PC-3 (cell line): ENCODE data around the gene SSUH2. TPM values are rescaled to one million over a fixed set of nuclear protein-coding genes. Genes with fewer than 3 reads are reported as not detected.

Source experiments
- ATAC-seq: fragments of 200-7000 bp; cut with Tn5 transposase; 2 replicates; pipeline ENCODE4 v1.9.1; 2020; ENCODE audit warnings: mild to moderate bottlenecking, moderate library complexity
- BruUV-seq: library from RNA; stranded (reverse); fragments of 400-500 nt; replicated peaks from 2 replicates; lab custom pipeline; 2021; lab: Mats Ljungman, UMichigan
- CTCF ChIA-PET: fragments of 300-600 bp; sonication (Branson Sonifier 250); formaldehyde crosslinking; loops from one replicate; lab custom pipeline; 2022; ENCODE audit warnings: antibody characterized with exemption; lab: Charles Lee
- POLR2A ChIA-PET: fragments of 300-600 bp; sonication (Branson Sonifier 250); formaldehyde crosslinking; loops from one replicate; lab custom pipeline; 2022; ENCODE audit warnings: antibody characterized with exemption; ENCODE audit not compliant: unreplicated experiment; lab: Charles Lee
- DNase-seq: peaks from one replicate; pipeline ENCODE4 v3.0.0-alpha.2; 2015
- H2AFZ ChIP-seq: fragments of 300-600 bp; sonication (generic); 2 replicates; pipeline ENCODE4 v1.6.0; 2016; ENCODE audit warnings: antibody characterized with exemption, low read length
- H3F3A ChIP-seq: fragments of 300-600 bp; sonication (generic); one replicate; pipeline ENCODE4 v1.6.0; 2017; ENCODE audit warnings: antibody characterized with exemption, low read length, control low read depth, mild to moderate bottlenecking; ENCODE audit not compliant: unreplicated experiment
- H3K27ac ChIP-seq: fragments of 300-600 bp; sonication (generic); 2 replicates; pipeline ENCODE4 v1.5.1; 2016; ENCODE audit warnings: mild to moderate bottlenecking, low read length
- H3K27me3 ChIP-seq: fragments of 300-600 bp; sonication (generic); 2 replicates; pipeline ENCODE4 v1.6.1; 2016; ENCODE audit warnings: low read length, mixed read lengths
- H3K36me3 ChIP-seq: fragments of 300-600 bp; sonication (generic); 2 replicates; pipeline ENCODE4 v1.6.1; 2016; ENCODE audit warnings: low read depth, mixed run types, low read length, mixed read lengths
- H3K4me1 ChIP-seq: fragments of 300-600 bp; sonication (generic); 2 replicates; pipeline ENCODE4 v1.5.1; 2016; ENCODE audit warnings: low read length; ENCODE audit not compliant: insufficient read depth
- H3K4me2 ChIP-seq: fragments of 300-600 bp; sonication (generic); 2 replicates; pipeline ENCODE4 v1.6.0; 2016; ENCODE audit warnings: low read length
- H3K4me3 ChIP-seq: fragments of 300-600 bp; sonication (generic); 2 replicates; pipeline ENCODE4 v1.5.1; 2016; ENCODE audit warnings: mild to moderate bottlenecking, low read length, mixed read lengths
- H3K79me2 ChIP-seq: fragments of 300-600 bp; sonication (generic); 2 replicates; pipeline ENCODE4 v1.6.1; 2017; ENCODE audit warnings: low read length, mixed read lengths
- H3K9ac ChIP-seq: fragments of 300-600 bp; sonication (generic); 2 replicates; pipeline ENCODE4 v1.6.0; 2016; ENCODE audit warnings: mild to moderate bottlenecking, low read length
- H3K9me2 ChIP-seq: fragments of 300-600 bp; sonication (generic); replicated peaks from 2 replicates; pipeline ENCODE4 v1.6.1; 2016; ENCODE audit warnings: mixed run types, low read length, mixed read lengths
- H3K9me3 ChIP-seq: fragments of 300-600 bp; sonication (generic); 2 replicates; pipeline ENCODE4 v1.6.1; 2016; ENCODE audit warnings: low read length, mixed read lengths
- H4K20me1 ChIP-seq: fragments of 300-600 bp; sonication (generic); 2 replicates; pipeline ENCODE4 v1.6.1; 2016; ENCODE audit warnings: low read length, mixed read lengths
- CTCF ChIP-seq: fragments of 300-600 bp; sonication (generic); conservative IDR thresholded peaks from 2 replicates; pipeline ENCODE4 v1.5.1; 2017; ENCODE audit warnings: antibody characterized with exemption, low read depth, mild to moderate bottlenecking, low read length
- EZH2 ChIP-seq: fragments of 300-600 bp; sonication (generic); IDR thresholded peaks from one replicate; pipeline ENCODE4 v1.6.1; 2017; ENCODE audit warnings: antibody characterized with exemption, mild to moderate bottlenecking, low read length; ENCODE audit not compliant: unreplicated experiment
- EZH2phosphoT487 ChIP-seq: fragments of 300-600 bp; sonication (generic); IDR thresholded peaks from 2 replicates; pipeline ENCODE4 v1.6.1; 2018; ENCODE audit warnings: mild to moderate bottlenecking, antibody characterized with exemption, low read length, borderline replicate concordance
- intact Hi-C: fragments of 100-400 bp; cut with micrococcal nuclease; formaldehyde crosslinking; loops from 2 replicates; pipeline ENCODE4 v1.9.0; 2023
- total RNA-seq: library from RNA; depleted of rRNA; stranded (reverse); fragments of >200 nt; gene quantifications from 2 replicates; pipeline ENCODE4 v1.2.3, GENCODE V29; 2014

The SSUH2 gene
- total RNA-seq, 1 experiment from 2014 or later: 0.44 TPM

- Histone ChIP-seq H3K9me2 (no peaks in the 10 kb centered on the region), H3K9me3 (no peaks in the 10 kb centered on the region), H3K9ac (peak overlapping the region; percentile 59), H3K4me3 (no peak overlapping the region), H3K79me2 (no peaks in the 10 kb centered on the region), H3K4me2 (peak overlapping the region; percentile 43), H3K27me3 (no peaks in the 10 kb centered on the region), H3F3A (no peaks in the 10 kb centered on the region), H3K4me1 (peaks cover 38% of the 10 kb centered on the region), H4K20me1 (no peaks in the 10 kb centered on the region), H3K27ac (peak overlapping the region; percentile 91), H3K36me3 (no peaks in the 10 kb centered on the region), H2AFZ (peak overlapping the region; percentile 69)
- intact Hi-C loops: loop anchor here (1.0 to 10.0 kb wide), 3 partner anchors 112 to 305 kb away; no protein-coding TSS in a partner anchor
- ChIA-PET POLR2A (no interaction called here), CTCF (no interaction called here)
- ATAC-seq: peak; percentile 92
- BruUV-seq: TSS peak; percentile 87
- TF ChIP-seq EZH2: no peak
- TF ChIP-seq CTCF: no peak
- TF ChIP-seq EZH2phosphoT487: no peak
- DNase-seq: peak; percentile 97
Observed at GRCh38 chr3:8629151-8630021, 15.2 kb downstream of the SSUH2 start.

GRCh38 chr3:8627949-8628348 is 16.6 kb downstream of the SSUH2 start:
- Histone ChIP-seq H3K9me2 (no peaks in the 10 kb centered on the region), H3K27ac (no peak overlapping the region), H2AFZ (no peak overlapping the region), H3K4me3 (no peak overlapping the region), H3F3A (no peaks in the 10 kb centered on the region), H4K20me1 (no peaks in the 10 kb centered on the region), H3K9me3 (no peaks in the 10 kb centered on the region), H3K4me2 (no peak overlapping the region), H3K79me2 (no peaks in the 10 kb centered on the region), H3K36me3 (no peaks in the 10 kb centered on the region), H3K9ac (no peak overlapping the region), H3K27me3 (no peaks in the 10 kb centered on the region), H3K4me1 (peaks cover 38% of the 10 kb centered on the region)
- no TSS peak for BruUV-seq
- TF ChIP-seq EZH2 (no peak), CTCF (no peak), EZH2phosphoT487 (no peak)
- ATAC-seq: no peak
- ChIA-PET POLR2A (no interaction called here), CTCF (no interaction called here)
- DNase-seq: no peak
- intact Hi-C loops: loop anchor here (5.0 to 10.0 kb wide), 2 partner anchors 121 to 303 kb away; no protein-coding TSS in a partner anchor
